GM23338 (cell line): Measurements from ENCODE around the gene STX8. TPM values are rescaled to one million over a fixed set of nuclear protein-coding genes. Genes with fewer than 3 reads are reported as not detected.

ENCODE experiments used
- ATAC-seq: fragments of 200-7000 bp; cut with Tn5 transposase; 3 replicates; pipeline ENCODE4 v1.9.1; 2020
- DNase-seq: peaks from one replicate; pipeline ENCODE4 v3.0.0-alpha.2; 2015; ENCODE audit warnings: low spot score
- H2AFZ ChIP-seq: fragments of 200-600 bp; sonication (generic); 2 replicates; pipeline ENCODE4 v1.8.0; 2016; ENCODE audit warnings: antibody characterized with exemption, mild to moderate bottlenecking, moderate library complexity
- H3F3A ChIP-seq: fragments of 200-600 bp; sonication (generic); replicated peaks from 2 replicates; pipeline ENCODE4 v1.8.0; 2017; ENCODE audit warnings: antibody characterized with exemption, mixed run types, low read depth
- H3K27ac ChIP-seq: fragments of 200-600 bp; sonication (generic); 2 replicates; pipeline ENCODE4 v1.6.1; 2016; ENCODE audit warnings: low read depth
- H3K27me3 ChIP-seq: fragments of 200-600 bp; sonication (generic); 2 replicates; pipeline ENCODE4 v1.8.0; 2016; ENCODE audit warnings: mild to moderate bottlenecking, mixed run types, moderate library complexity; ENCODE audit not compliant: insufficient read depth
- H3K36me3 ChIP-seq: fragments of 200-600 bp; sonication (generic); 2 replicates; pipeline ENCODE4 v1.8.0; 2016; ENCODE audit warnings: mild to moderate bottlenecking; ENCODE audit not compliant: insufficient read depth
- H3K4me1 ChIP-seq: fragments of 200-600 bp; sonication (generic); 2 replicates; pipeline ENCODE4 v1.8.0; 2016; ENCODE audit warnings: mild to moderate bottlenecking, moderate library complexity; ENCODE audit not compliant: insufficient read depth
- H3K4me2 ChIP-seq: fragments of 200-600 bp; sonication (generic); 2 replicates; pipeline ENCODE4 v1.7.1; 2017; ENCODE audit warnings: mixed run types
- H3K4me3 ChIP-seq: fragments of 200-600 bp; sonication (generic); 2 replicates; pipeline ENCODE4 v1.6.1; 2016; ENCODE audit warnings: mixed run types
- H3K79me2 ChIP-seq: fragments of 200-600 bp; sonication (generic); replicated peaks from 2 replicates; pipeline ENCODE4 v1.8.0; 2017; ENCODE audit warnings: mild to moderate bottlenecking; ENCODE audit not compliant: insufficient read depth
- H3K9me2 ChIP-seq: fragments of 200-600 bp; sonication (generic); 2 replicates; pipeline ENCODE4 v1.8.0; 2017; ENCODE audit not compliant: insufficient read depth
- H4K20me1 ChIP-seq: fragments of 200-600 bp; sonication (generic); replicated peaks from 2 replicates; pipeline ENCODE4 v1.8.0; 2017; ENCODE audit warnings: mild to moderate bottlenecking; ENCODE audit not compliant: insufficient read depth
- H3K27ac Mint-ChIP-seq: 2 replicates; pipeline ENCODE4 v1.8.0; 2020; ENCODE audit warnings: inconsistent platforms, mild to moderate bottlenecking, moderate library complexity, mixed read lengths
- H3K27me3 Mint-ChIP-seq: 3 replicates; pipeline ENCODE4 v1.8.0; 2022; ENCODE audit warnings: low read depth, mild to moderate bottlenecking, moderate library complexity, mixed read lengths, inconsistent platforms; ENCODE audit not compliant: insufficient read depth, poor library complexity
- H3K36me3 Mint-ChIP-seq: 3 replicates; pipeline ENCODE4 v1.8.0; 2021; ENCODE audit warnings: low read depth, mild to moderate bottlenecking, inconsistent platforms, moderate library complexity, mixed read lengths
- H3K4me1 Mint-ChIP-seq: 3 replicates; pipeline ENCODE4 v1.8.0; 2020; ENCODE audit warnings: mild to moderate bottlenecking, inconsistent platforms, mixed read lengths
- H3K4me3 Mint-ChIP-seq: 3 replicates; pipeline ENCODE4 v1.8.0; 2021; ENCODE audit warnings: moderate library complexity, mild to moderate bottlenecking, inconsistent platforms, mixed read lengths
- H3K9me3 Mint-ChIP-seq: 3 replicates; pipeline ENCODE4 v1.8.0; 2020; ENCODE audit warnings: moderate library complexity, mild to moderate bottlenecking, inconsistent platforms, mixed read lengths
- CREB1 ChIP-seq: fragments of 250-450 bp; sonication (Bioruptor Pico); IDR thresholded peaks from 2 replicates; pipeline ENCODE4 v1.5.0; 2020; ENCODE audit warnings: low read depth, mild to moderate bottlenecking, moderate library complexity
- EZH2 ChIP-seq: fragments of 200-600 bp; sonication (generic); IDR thresholded peaks from one replicate; pipeline ENCODE4 v1.8.0; 2017; ENCODE audit warnings: antibody characterized with exemption, mild to moderate bottlenecking, low read depth; ENCODE audit not compliant: unreplicated experiment
- EZH2phosphoT487 ChIP-seq: fragments of 200-600 bp; sonication (generic); IDR thresholded peaks from one replicate; pipeline ENCODE4 v1.8.1; 2018; ENCODE audit warnings: antibody characterized with exemption; ENCODE audit not compliant: unreplicated experiment
- JUNB ChIP-seq: IDR thresholded peaks from one replicate; pipeline ENCODE4 v1.6.1; 2016; ENCODE audit warnings: antibody characterized with exemption; ENCODE audit not compliant: unreplicated experiment
- NANOG ChIP-seq: IDR thresholded peaks from 2 replicates; pipeline ENCODE4 v1.6.1; 2016; ENCODE audit warnings: antibody characterized with exemption, borderline replicate concordance
- POLR2AphosphoS5 ChIP-seq: IDR thresholded peaks from 2 replicates; pipeline ENCODE4 v1.6.1; 2016; ENCODE audit warnings: antibody characterized with exemption, low read depth
- STAT1 ChIP-seq: IDR thresholded peaks from one replicate; pipeline ENCODE4 v1.6.1; 2016; ENCODE audit warnings: antibody characterized with exemption; ENCODE audit not compliant: unreplicated experiment
- ZNF114 ChIP-seq: fragments of 250-450 bp; sonication (Bioruptor Pico); IDR thresholded peaks from 2 replicates; pipeline ENCODE4 v1.5.0; 2020; ENCODE audit warnings: mild to moderate bottlenecking, moderate library complexity
- ZNF331 ChIP-seq: fragments of 250-450 bp; sonication (Bioruptor Pico); IDR thresholded peaks from 2 replicates; pipeline ENCODE4 v1.5.0; 2020; ENCODE audit warnings: low read depth, mild to moderate bottlenecking, moderate library complexity
- polyA plus RNA-seq: library from polyadenylated mRNA; unstranded; fragments of >200 nt; fragmentation: Nextera tagmentation; extraction: Ambion mirVana; gene quantifications from 2 replicates; pipeline ENCODE4 v1.2.1, GENCODE V29; 2016
- total RNA-seq: library from RNA; depleted of rRNA; stranded (reverse); fragments of >200 nt; shearing (Covaris generic); gene quantifications from 2 replicates; pipeline ENCODE4 v1.2.3, GENCODE V29; 2014
- TF ChIP-seq, protein P1 (sequence below): IDR thresholded peaks from one replicate; pipeline ENCODE4 v1.6.1; 2018; ENCODE audit warnings: antibody characterized with exemption; ENCODE audit not compliant: unreplicated experiment
- TF ChIP-seq, protein P2 (sequence below), 2 experiments: fragments of 200-600 bp in 1 of 2; sonication (generic) in 1 of 2; conservative IDR thresholded peaks; 2 replicates each; pipeline versions ENCODE4 v1.5.1 to v1.6.1; 2016 to 2017; ENCODE audit warnings: antibody characterized with exemption in 2 of 2, low read depth in 2 of 2, mild to moderate bottlenecking in 2 of 2, moderate library complexity in 1 of 2
- TF ChIP-seq, protein P3 (sequence below): IDR thresholded peaks from 2 replicates; pipeline ENCODE4 v1.6.1; 2016; ENCODE audit warnings: antibody characterized with exemption
- TF ChIP-seq, protein P4 (sequence below): fragments of 250-450 bp; sonication (Bioruptor Pico); IDR thresholded peaks from 2 replicates; pipeline ENCODE4 v1.5.0; 2020; ENCODE audit warnings: mild to moderate bottlenecking, moderate library complexity

Gene STX8
- total and polyA plus RNA-seq, 2 experiments from 2014 or later = 59.4 to 82.3 TPM

DNA sequence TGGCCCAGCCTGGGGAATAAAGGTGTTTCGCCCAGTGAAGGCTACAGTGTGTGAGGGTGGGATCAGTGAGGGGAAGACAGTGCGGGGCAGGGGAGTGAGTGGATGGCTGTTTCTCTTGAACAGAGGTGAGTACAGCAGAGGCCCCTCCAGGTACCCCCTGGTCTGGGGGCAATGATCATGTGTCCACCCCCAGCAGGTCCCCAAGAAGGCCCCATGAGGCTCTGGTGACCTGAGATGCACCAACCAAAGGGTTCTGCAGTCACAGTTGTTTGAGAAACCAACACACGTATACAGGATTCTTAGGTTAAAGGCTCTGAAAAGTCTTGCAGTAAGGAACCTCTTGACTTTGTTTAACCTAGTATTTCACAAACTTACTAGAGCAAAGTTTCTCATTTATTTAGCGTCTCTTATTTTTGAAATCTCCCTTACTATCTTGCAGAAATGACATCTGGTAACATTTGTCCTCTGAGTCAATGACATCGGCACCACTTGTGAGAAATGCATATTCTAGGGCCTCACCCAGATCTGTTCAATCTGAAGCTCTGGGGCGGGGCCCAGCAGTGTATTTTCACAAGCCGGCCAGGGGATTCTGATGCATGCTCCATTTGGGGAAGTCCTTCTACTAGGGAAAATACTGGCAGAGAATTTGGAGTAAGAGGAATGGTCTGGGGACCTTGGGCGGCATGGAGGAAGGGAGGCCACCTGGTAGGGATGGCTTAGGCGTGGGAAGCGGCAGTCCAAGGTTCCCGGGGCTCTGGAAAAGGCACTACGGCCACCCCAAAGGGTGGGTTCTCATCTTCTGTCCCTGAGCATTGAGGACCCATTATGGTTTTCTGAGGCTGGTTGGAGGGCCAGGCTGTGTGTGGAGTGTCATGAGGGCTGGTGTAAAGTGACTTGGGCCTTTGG, 337.0 kb downstream of the STX8 start:
- Mint-ChIP-seq H3K4me1 (peaks cover 22% of the 10 kb centered on the region), H3K9me3 (no peaks in the 10 kb centered on the region; the same call in 2 of the 3 replicates), H3K36me3 (no peaks in the 10 kb centered on the region; the same call in 2 of the 3 replicates), H3K27me3 (peaks cover 16% of the 10 kb centered on the region), H3K4me3 (peak overlapping the region; percentile 72; the same call in 2 of the 3 replicates), H3K27ac (no peak overlapping the region)
- Histone ChIP-seq H2AFZ (no peak overlapping the region), H3K27me3 (peaks cover 12% of the 10 kb centered on the region; the same call in 1 of the 2 replicates), H3K4me1 (peaks cover 17% of the 10 kb centered on the region), H3K9me2 (no peaks in the 10 kb centered on the region), H4K20me1 (no peaks in the 10 kb centered on the region), H3F3A (no peaks in the 10 kb centered on the region), H3K79me2 (no peaks in the 10 kb centered on the region), H3K36me3 (no peaks in the 10 kb centered on the region), H3K27ac (no peak overlapping the region), H3K4me3 (peak overlapping the region; percentile 61), H3K4me2 (peak overlapping the region; percentile 87)
- DNase-seq (no peak), ATAC-seq (no peak)
- no peak for TF ChIP-seq EZH2phosphoT487
- TF ChIP-seq ZNF114 (CRISPR knock-in tag) = no peak
- TF ChIP-seq, protein P1, sequence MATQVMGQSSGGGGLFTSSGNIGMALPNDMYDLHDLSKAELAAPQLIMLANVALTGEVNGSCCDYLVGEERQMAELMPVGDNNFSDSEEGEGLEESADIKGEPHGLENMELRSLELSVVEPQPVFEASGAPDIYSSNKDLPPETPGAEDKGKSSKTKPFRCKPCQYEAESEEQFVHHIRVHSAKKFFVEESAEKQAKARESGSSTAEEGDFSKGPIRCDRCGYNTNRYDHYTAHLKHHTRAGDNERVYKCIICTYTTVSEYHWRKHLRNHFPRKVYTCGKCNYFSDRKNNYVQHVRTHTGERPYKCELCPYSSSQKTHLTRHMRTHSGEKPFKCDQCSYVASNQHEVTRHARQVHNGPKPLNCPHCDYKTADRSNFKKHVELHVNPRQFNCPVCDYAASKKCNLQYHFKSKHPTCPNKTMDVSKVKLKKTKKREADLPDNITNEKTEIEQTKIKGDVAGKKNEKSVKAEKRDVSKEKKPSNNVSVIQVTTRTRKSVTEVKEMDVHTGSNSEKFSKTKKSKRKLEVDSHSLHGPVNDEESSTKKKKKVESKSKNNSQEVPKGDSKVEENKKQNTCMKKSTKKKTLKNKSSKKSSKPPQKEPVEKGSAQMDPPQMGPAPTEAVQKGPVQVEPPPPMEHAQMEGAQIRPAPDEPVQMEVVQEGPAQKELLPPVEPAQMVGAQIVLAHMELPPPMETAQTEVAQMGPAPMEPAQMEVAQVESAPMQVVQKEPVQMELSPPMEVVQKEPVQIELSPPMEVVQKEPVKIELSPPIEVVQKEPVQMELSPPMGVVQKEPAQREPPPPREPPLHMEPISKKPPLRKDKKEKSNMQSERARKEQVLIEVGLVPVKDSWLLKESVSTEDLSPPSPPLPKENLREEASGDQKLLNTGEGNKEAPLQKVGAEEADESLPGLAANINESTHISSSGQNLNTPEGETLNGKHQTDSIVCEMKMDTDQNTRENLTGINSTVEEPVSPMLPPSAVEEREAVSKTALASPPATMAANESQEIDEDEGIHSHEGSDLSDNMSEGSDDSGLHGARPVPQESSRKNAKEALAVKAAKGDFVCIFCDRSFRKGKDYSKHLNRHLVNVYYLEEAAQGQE = no peak
- TF ChIP-seq ZNF331 (CRISPR knock-in tag) = no peak
- TF ChIP-seq, protein P2, sequence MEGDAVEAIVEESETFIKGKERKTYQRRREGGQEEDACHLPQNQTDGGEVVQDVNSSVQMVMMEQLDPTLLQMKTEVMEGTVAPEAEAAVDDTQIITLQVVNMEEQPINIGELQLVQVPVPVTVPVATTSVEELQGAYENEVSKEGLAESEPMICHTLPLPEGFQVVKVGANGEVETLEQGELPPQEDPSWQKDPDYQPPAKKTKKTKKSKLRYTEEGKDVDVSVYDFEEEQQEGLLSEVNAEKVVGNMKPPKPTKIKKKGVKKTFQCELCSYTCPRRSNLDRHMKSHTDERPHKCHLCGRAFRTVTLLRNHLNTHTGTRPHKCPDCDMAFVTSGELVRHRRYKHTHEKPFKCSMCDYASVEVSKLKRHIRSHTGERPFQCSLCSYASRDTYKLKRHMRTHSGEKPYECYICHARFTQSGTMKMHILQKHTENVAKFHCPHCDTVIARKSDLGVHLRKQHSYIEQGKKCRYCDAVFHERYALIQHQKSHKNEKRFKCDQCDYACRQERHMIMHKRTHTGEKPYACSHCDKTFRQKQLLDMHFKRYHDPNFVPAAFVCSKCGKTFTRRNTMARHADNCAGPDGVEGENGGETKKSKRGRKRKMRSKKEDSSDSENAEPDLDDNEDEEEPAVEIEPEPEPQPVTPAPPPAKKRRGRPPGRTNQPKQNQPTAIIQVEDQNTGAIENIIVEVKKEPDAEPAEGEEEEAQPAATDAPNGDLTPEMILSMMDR (conservative IDR thresholded peaks at IDR 0.05; ENCODE audit: low read depth in 2 of 2) = no peak
- no peak for TF ChIP-seq JUNB
- no peak for TF ChIP-seq STAT1
- TF ChIP-seq POLR2AphosphoS5 = no peak
- no peak for TF ChIP-seq CREB1 (CRISPR knock-in tag)
- TF ChIP-seq, protein P3, sequence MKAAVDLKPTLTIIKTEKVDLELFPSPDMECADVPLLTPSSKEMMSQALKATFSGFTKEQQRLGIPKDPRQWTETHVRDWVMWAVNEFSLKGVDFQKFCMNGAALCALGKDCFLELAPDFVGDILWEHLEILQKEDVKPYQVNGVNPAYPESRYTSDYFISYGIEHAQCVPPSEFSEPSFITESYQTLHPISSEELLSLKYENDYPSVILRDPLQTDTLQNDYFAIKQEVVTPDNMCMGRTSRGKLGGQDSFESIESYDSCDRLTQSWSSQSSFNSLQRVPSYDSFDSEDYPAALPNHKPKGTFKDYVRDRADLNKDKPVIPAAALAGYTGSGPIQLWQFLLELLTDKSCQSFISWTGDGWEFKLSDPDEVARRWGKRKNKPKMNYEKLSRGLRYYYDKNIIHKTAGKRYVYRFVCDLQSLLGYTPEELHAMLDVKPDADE = no peak
- TF ChIP-seq, protein P4, sequence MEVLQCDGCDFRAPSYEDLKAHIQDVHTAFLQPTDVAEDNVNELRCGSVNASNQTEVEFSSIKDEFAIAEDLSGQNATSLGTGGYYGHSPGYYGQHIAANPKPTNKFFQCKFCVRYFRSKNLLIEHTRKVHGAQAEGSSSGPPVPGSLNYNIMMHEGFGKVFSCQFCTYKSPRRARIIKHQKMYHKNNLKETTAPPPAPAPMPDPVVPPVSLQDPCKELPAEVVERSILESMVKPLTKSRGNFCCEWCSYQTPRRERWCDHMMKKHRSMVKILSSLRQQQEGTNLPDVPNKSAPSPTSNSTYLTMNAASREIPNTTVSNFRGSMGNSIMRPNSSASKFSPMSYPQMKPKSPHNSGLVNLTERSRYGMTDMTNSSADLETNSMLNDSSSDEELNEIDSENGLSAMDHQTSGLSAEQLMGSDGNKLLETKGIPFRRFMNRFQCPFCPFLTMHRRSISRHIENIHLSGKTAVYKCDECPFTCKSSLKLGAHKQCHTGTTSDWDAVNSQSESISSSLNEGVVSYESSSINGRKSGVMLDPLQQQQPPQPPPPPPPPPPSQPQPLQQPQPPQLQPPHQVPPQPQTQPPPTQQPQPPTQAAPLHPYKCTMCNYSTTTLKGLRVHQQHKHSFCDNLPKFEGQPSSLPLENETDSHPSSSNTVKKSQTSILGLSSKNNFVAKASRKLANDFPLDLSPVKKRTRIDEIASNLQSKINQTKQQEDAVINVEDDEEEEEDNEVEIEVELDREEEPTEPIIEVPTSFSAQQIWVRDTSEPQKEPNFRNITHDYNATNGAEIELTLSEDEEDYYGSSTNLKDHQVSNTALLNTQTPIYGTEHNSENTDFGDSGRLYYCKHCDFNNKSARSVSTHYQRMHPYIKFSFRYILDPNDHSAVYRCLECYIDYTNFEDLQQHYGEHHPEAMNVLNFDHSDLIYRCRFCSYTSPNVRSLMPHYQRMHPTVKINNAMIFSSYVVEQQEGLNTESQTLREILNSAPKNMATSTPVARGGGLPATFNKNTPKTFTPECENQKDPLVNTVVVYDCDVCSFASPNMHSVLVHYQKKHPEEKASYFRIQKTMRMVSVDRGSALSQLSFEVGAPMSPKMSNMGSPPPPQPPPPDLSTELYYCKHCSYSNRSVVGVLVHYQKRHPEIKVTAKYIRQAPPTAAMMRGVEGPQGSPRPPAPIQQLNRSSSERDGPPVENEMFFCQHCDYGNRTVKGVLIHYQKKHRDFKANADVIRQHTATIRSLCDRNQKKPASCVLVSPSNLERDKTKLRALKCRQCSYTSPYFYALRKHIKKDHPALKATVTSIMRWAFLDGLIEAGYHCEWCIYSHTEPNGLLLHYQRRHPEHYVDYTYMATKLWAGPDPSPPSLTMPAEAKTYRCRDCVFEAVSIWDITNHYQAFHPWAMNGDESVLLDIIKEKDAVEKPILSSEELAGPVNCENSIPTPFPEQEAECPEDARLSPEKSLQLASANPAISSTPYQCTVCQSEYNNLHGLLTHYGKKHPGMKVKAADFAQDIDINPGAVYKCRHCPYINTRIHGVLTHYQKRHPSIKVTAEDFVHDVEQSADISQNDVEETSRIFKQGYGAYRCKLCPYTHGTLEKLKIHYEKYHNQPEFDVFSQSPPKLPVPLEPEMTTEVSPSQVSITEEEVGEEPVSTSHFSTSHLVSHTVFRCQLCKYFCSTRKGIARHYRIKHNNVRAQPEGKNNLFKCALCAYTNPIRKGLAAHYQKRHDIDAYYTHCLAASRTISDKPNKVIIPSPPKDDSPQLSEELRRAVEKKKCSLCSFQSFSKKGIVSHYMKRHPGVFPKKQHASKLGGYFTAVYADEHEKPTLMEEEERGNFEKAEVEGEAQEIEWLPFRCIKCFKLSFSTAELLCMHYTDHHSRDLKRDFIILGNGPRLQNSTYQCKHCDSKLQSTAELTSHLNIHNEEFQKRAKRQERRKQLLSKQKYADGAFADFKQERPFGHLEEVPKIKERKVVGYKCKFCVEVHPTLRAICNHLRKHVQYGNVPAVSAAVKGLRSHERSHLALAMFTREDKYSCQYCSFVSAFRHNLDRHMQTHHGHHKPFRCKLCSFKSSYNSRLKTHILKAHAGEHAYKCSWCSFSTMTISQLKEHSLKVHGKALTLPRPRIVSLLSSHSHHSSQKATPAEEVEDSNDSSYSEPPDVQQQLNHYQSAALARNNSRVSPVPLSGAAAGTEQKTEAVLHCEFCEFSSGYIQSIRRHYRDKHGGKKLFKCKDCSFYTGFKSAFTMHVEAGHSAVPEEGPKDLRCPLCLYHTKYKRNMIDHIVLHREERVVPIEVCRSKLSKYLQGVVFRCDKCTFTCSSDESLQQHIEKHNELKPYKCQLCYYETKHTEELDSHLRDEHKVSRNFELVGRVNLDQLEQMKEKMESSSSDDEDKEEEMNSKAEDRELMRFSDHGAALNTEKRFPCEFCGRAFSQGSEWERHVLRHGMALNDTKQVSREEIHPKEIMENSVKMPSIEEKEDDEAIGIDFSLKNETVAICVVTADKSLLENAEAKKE (CRISPR knock-in tag) = no peak
- no peak for TF ChIP-seq EZH2
- TF ChIP-seq NANOG = no peak
